ENCODE results near the gene ADGRL3.

The ADGRL3 gene

DNA sequence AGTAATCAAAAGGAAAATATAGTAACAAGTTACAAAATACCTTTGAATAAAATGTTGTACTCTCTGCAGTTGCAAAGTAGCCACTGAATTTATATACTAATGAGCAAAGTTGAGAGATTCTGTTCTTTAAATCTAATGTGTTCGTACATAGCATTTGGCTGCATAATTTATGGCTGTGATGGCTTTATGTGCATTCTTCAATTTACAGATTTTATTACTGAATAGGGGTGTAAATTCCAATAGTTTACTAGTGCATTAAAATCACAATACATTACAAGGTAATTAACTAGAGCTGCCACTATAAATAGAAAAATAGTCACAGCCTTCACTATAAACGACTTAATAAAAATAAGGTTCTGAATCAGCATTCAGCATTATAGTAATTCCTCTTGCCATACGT, 620.0 kb downstream of the ADGRL3 start:
- DNase-seq (no peak), ATAC-seq (ENCODE audit: insufficient read depth, low read depth) (no peak)
- H3K4me1 ChIP-seq (ENCODE audit: insufficient read depth, low read length): no peaks in the 10 kb centered on the region
- no peaks in the 10 kb centered on the region for H4K20me1 ChIP-seq (ENCODE audit: insufficient read depth, low read length)
- H3K9me3 ChIP-seq (ENCODE audit: insufficient read depth, low read length, severe bottlenecking): peaks cover 4% of the 10 kb centered on the region
- H3K36me3 ChIP-seq (ENCODE audit: insufficient read depth, low read length): no peaks in the 10 kb centered on the region
- no peak for TF ChIP-seq EZH2 (IDR thresholded peaks at IDR 0.05; ENCODE audit: borderline replicate concordance, low read depth, low read length, severe bottlenecking)
- H3K27me3 ChIP-seq (ENCODE audit: insufficient read depth, low read length, poor library complexity): no peaks in the 10 kb centered on the region
- H3K9ac ChIP-seq (ENCODE audit: low read depth, low read length): no peak overlapping the region
- H2AFZ ChIP-seq (ENCODE audit: low read depth, low read length): no peak overlapping the region
- H3K79me2 ChIP-seq (ENCODE audit: insufficient read depth, low read length): no peaks in the 10 kb centered on the region
- H3K4me3 ChIP-seq (ENCODE audit: low read depth in 1 of 2, low read length in 2 of 2): no peak overlapping the region
- H3K27ac ChIP-seq (ENCODE audit: low read length): no peak overlapping the region
- no peak overlapping the region for H3K4me2 ChIP-seq (ENCODE audit: insufficient read depth, low read length)

DNA sequence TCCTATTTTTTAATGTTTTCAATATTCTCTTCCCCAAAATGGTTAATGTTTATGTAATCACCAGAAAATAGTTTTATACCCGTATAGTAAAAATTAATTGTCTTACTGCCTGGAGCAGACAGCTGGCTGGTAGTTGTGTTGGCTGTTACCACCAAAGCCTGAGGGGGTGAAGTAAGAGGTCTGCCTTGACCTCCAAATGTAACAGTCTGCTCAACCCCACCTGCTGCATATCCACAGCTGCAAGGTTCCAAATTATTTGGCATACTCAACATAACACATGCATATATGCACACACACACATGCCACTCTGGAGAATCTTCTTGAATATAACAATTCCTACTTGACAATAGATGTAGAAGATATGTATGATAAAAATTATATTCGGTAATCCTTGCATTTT, 624.3 kb downstream of the ADGRL3 start:
- no peak for ATAC-seq (ENCODE audit: insufficient read depth, low read depth)
- H3K4me1 ChIP-seq (ENCODE audit: insufficient read depth, low read length): no peaks in the 10 kb centered on the region

DNA sequence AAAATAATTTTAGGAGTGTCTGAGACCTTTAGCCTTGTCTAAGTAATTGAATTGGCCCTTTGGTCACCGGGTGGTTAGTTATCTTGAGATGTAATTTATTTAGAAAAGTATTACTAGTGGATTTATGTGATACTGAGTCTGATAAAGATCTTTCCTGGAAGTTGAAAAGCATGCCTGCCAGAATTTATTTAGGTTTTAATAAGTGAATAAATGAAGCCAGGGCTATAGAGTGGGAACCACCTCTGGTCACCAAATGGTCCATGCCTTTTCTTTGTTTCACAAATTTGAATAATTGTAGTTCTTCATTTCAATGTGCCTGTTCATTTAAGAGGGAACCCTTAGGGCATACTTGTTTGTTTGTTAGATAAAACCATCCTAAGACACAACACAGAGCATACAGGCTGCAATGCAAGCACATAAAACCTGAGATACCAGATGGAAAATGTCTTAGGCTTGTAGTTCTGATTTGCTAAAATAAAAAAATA, 627.8 kb downstream of the ADGRL3 start:
- H3K36me3 ChIP-seq (ENCODE audit: insufficient read depth, low read length): no peaks in the 10 kb centered on the region
- H3K79me2 ChIP-seq (ENCODE audit: insufficient read depth, low read length): no peaks in the 10 kb centered on the region
- no peak overlapping the region for H3K4me3 ChIP-seq (ENCODE audit: low read depth in 1 of 2, low read length in 2 of 2)
- no peaks in the 10 kb centered on the region for H4K20me1 ChIP-seq (ENCODE audit: insufficient read depth, low read length)
- ATAC-seq (ENCODE audit: insufficient read depth, low read depth) (no peak), DNase-seq (no peak)
- H2AFZ ChIP-seq (ENCODE audit: low read depth, low read length): no peak overlapping the region
- no peak overlapping the region for H3K9ac ChIP-seq (ENCODE audit: low read depth, low read length)
- no peak overlapping the region for H3K4me2 ChIP-seq (ENCODE audit: insufficient read depth, low read length)
- no peaks in the 10 kb centered on the region for H3K9me3 ChIP-seq (ENCODE audit: insufficient read depth, low read length, severe bottlenecking)
- H3K27me3 ChIP-seq (ENCODE audit: insufficient read depth, low read length, poor library complexity): no peaks in the 10 kb centered on the region
- no peak for TF ChIP-seq EZH2 (IDR thresholded peaks at IDR 0.05; ENCODE audit: borderline replicate concordance, low read depth, low read length, severe bottlenecking)
- TF ChIP-seq, protein P1, sequence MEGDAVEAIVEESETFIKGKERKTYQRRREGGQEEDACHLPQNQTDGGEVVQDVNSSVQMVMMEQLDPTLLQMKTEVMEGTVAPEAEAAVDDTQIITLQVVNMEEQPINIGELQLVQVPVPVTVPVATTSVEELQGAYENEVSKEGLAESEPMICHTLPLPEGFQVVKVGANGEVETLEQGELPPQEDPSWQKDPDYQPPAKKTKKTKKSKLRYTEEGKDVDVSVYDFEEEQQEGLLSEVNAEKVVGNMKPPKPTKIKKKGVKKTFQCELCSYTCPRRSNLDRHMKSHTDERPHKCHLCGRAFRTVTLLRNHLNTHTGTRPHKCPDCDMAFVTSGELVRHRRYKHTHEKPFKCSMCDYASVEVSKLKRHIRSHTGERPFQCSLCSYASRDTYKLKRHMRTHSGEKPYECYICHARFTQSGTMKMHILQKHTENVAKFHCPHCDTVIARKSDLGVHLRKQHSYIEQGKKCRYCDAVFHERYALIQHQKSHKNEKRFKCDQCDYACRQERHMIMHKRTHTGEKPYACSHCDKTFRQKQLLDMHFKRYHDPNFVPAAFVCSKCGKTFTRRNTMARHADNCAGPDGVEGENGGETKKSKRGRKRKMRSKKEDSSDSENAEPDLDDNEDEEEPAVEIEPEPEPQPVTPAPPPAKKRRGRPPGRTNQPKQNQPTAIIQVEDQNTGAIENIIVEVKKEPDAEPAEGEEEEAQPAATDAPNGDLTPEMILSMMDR (IDR thresholded peaks at IDR 0.05; ENCODE audit: borderline replicate concordance, extremely low read depth, low read length, poor library complexity, severe bottlenecking): no peak
- no peak overlapping the region for H3K27ac ChIP-seq (ENCODE audit: low read length)
- no peaks in the 10 kb centered on the region for H3K4me1 ChIP-seq (ENCODE audit: insufficient read depth, low read length)

More for the DNA sequence above, 624.3 kb downstream of the ADGRL3 start:
- no peaks in the 10 kb centered on the region for H4K20me1 ChIP-seq (ENCODE audit: insufficient read depth, low read length)
- H3K4me2 ChIP-seq (ENCODE audit: insufficient read depth, low read length): no peak overlapping the region
- no peaks in the 10 kb centered on the region for H3K79me2 ChIP-seq (ENCODE audit: insufficient read depth, low read length)
- no peak overlapping the region for H3K9ac ChIP-seq (ENCODE audit: low read depth, low read length)
- no peaks in the 10 kb centered on the region for H3K9me3 ChIP-seq (ENCODE audit: insufficient read depth, low read length, severe bottlenecking)
- H3K27me3 ChIP-seq (ENCODE audit: insufficient read depth, low read length, poor library complexity): no peaks in the 10 kb centered on the region
- H2AFZ ChIP-seq (ENCODE audit: low read depth, low read length): no peak overlapping the region
- DNase-seq: no peak
- H3K4me3 ChIP-seq (ENCODE audit: low read depth in 1 of 2, low read length in 2 of 2): no peak overlapping the region
- H3K27ac ChIP-seq (ENCODE audit: low read length): no peak overlapping the region
- TF ChIP-seq, protein P1 (IDR thresholded peaks at IDR 0.05; ENCODE audit: borderline replicate concordance, extremely low read depth, low read length, poor library complexity, severe bottlenecking): no peak
- no peak for TF ChIP-seq EZH2 (IDR thresholded peaks at IDR 0.05; ENCODE audit: borderline replicate concordance, low read depth, low read length, severe bottlenecking)
- H3K36me3 ChIP-seq (ENCODE audit: insufficient read depth, low read length): no peaks in the 10 kb centered on the region

DNA sequence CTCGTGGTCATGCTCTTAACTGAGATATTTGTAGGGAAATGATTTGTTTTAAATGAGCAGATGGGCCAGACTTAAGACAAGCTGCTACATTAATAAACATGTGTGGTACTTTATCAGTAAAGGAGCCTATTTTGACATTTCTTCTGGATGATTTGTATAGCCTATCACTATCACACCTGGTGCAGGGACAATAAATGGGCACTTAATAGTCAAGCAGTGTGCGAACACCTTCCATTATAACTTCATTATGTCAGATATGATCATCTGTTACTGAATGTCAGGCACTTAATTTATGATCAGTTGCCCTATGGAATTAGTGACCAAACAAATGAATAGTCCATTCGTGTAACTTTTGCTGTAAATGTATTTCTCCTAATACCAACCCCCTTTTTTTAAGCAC, 628.8 kb downstream of the ADGRL3 start:
- H3K27ac ChIP-seq (ENCODE audit: low read length): no peak overlapping the region
- no peak overlapping the region for H2AFZ ChIP-seq (ENCODE audit: low read depth, low read length)
- H3K4me3 ChIP-seq (ENCODE audit: low read depth in 1 of 2, low read length in 2 of 2): no peak overlapping the region

More for the DNA sequence above, 628.8 kb downstream of the ADGRL3 start:
- TF ChIP-seq, protein P1 (IDR thresholded peaks at IDR 0.05; ENCODE audit: borderline replicate concordance, extremely low read depth, low read length, poor library complexity, severe bottlenecking): no peak
- TF ChIP-seq EZH2 (IDR thresholded peaks at IDR 0.05; ENCODE audit: borderline replicate concordance, low read depth, low read length, severe bottlenecking): no peak
- H3K4me1 ChIP-seq (ENCODE audit: insufficient read depth, low read length): no peaks in the 10 kb centered on the region
- DNase-seq (no peak), ATAC-seq (ENCODE audit: insufficient read depth, low read depth) (no peak)
- H4K20me1 ChIP-seq (ENCODE audit: insufficient read depth, low read length): no peaks in the 10 kb centered on the region
- H3K27me3 ChIP-seq (ENCODE audit: insufficient read depth, low read length, poor library complexity): no peaks in the 10 kb centered on the region
- H3K79me2 ChIP-seq (ENCODE audit: insufficient read depth, low read length): no peaks in the 10 kb centered on the region
- no peak overlapping the region for H3K9ac ChIP-seq (ENCODE audit: low read depth, low read length)
- H3K36me3 ChIP-seq (ENCODE audit: insufficient read depth, low read length): no peaks in the 10 kb centered on the region
- no peaks in the 10 kb centered on the region for H3K9me3 ChIP-seq (ENCODE audit: insufficient read depth, low read length, severe bottlenecking)
- H3K4me2 ChIP-seq (ENCODE audit: insufficient read depth, low read length): no peak overlapping the region
